RWPE2 (cell line): ENCODE results near the gene CCAR1.
"Not testable (repeated sequence)": the region's sequence is repeated elsewhere in the genome, so short reads cannot be mapped to it uniquely, and the experiment has no call there.

Experiments used
- ATAC-seq: fragments of 200-7000 bp; cut with Tn5 transposase; 3 replicates; pipeline ENCODE4 v1.9.1; 2021; ENCODE audit warnings: low read depth
- DNase-seq: peaks from one replicate; pipeline ENCODE4 v3.0.0-alpha.2; 2020; ENCODE audit warnings: low spot score
- H3K27ac ChIP-seq: fragments of 450-650 bp; 2 replicates; pipeline ENCODE4 v1.5.1; 2017; ENCODE audit warnings: mild to moderate bottlenecking; ENCODE audit not compliant: poor library complexity, severe bottlenecking
- H3K27me3 ChIP-seq: fragments of 250-450 bp; sonication (Bioruptor Pico); 2 replicates; pipeline ENCODE4 v1.5.1; 2021; ENCODE audit warnings: mild to moderate bottlenecking, moderate library complexity; ENCODE audit not compliant: insufficient read depth, poor library complexity, severe bottlenecking
- H3K36me3 ChIP-seq: fragments of 250-450 bp; sonication (Bioruptor Pico); 2 replicates; pipeline ENCODE4 v1.5.1; 2020; ENCODE audit warnings: low read depth, mild to moderate bottlenecking, moderate library complexity
- H3K4me1 ChIP-seq: fragments of 250-450 bp; sonication (Bioruptor Pico); 2 replicates; pipeline ENCODE4 v1.5.1; 2021; ENCODE audit warnings: mild to moderate bottlenecking, moderate library complexity; ENCODE audit not compliant: insufficient read depth, poor library complexity, severe bottlenecking
- H3K4me3 ChIP-seq: fragments of 250-450 bp; sonication (Bioruptor Pico); 2 replicates; pipeline ENCODE4 v1.5.1; 2021; ENCODE audit warnings: mild to moderate bottlenecking, moderate library complexity; ENCODE audit not compliant: severe bottlenecking
- H3K9me3 ChIP-seq: fragments of 250-450 bp; sonication (Bioruptor Pico); 2 replicates; pipeline ENCODE4 v1.5.1; 2021; ENCODE audit warnings: mild to moderate bottlenecking, moderate library complexity; ENCODE audit not compliant: severe bottlenecking
- CTCF ChIP-seq: fragments of 450-650 bp; IDR thresholded peaks from one replicate; pipeline ENCODE4 v1.5.1; 2017; ENCODE audit warnings: mild to moderate bottlenecking, moderate library complexity; ENCODE audit not compliant: poor library complexity, severe bottlenecking

The CCAR1 gene

GRCh38 chr10:68759967-68760366 is 38.9 kb downstream of the CCAR1 start:
- Histone ChIP-seq H3K9me3 (no peaks in the 10 kb centered on the region), H3K36me3 (peaks cover 97% of the 10 kb centered on the region), H3K4me3 (no peak overlapping the region)

GRCh38 chr10:68767407-68767806 is 46.4 kb downstream of the CCAR1 start:
- H3K27ac ChIP-seq, H3K9me3 ChIP-seq, H3K27me3 ChIP-seq, ATAC-seq, H3K4me3 ChIP-seq, H3K4me1 ChIP-seq, DNase-seq: not testable (repeated sequence)
- H3K36me3 ChIP-seq = peaks cover 98% of the 10 kb centered on the region

More at GRCh38 chr10:68759967-68760366, 38.9 kb downstream of the CCAR1 start:
- no peaks in the 10 kb centered on the region for H3K27me3 ChIP-seq
- TF ChIP-seq CTCF = no peak
- no peak for DNase-seq
- no peaks in the 10 kb centered on the region for H3K4me1 ChIP-seq
- no peak for ATAC-seq
- no peak overlapping the region for H3K27ac ChIP-seq

- DNase-seq (no peak), ATAC-seq (no peak)
- Histone ChIP-seq H3K4me3 (no peak overlapping the region), H3K27me3 (no peaks in the 10 kb centered on the region), H3K36me3 (peaks cover 86% of the 10 kb centered on the region), H3K4me1 (no peaks in the 10 kb centered on the region), H3K9me3 (no peaks in the 10 kb centered on the region), H3K27ac (no peak overlapping the region)
- no peak for TF ChIP-seq CTCF
Observed at GRCh38 chr10:68781613-68782574, 60.9 kb downstream of the CCAR1 start.

GRCh38 chr10:68784476-68784875 is 63.4 kb downstream of the CCAR1 start:
- DNase-seq (no peak), ATAC-seq (no peak)
- no peak overlapping the region for H3K27ac ChIP-seq
- no peaks in the 10 kb centered on the region for H3K4me1 ChIP-seq
- no peaks in the 10 kb centered on the region for H3K9me3 ChIP-seq
- H3K36me3 ChIP-seq = peaks cover 87% of the 10 kb centered on the region
- no peak overlapping the region for H3K4me3 ChIP-seq
- H3K27me3 ChIP-seq = no peaks in the 10 kb centered on the region
- no peak for TF ChIP-seq CTCF

DNA sequence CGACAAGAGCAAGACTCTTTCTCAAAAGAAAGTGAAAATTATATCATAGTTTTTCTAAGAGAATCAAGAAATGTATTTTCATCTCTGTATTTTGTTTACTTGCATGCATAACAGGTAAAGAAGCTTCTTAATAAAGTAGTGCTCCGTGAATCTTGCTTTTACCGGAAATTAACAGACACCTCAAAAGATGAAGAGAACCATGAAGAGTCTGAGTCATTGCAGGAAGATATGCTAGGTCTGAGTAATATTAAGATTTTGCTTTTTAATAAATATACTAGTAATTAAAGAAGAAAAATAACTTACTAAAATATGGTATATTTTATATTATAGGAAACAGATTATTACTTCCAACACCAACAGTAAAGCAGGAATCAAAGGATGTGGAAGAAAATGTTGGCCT is 66.8 kb downstream of the CCAR1 start:
- no peak for DNase-seq
- no peak for ATAC-seq
- Histone ChIP-seq H3K36me3 (peaks cover 88% of the 10 kb centered on the region), H3K9me3 (no peaks in the 10 kb centered on the region), H3K4me1 (no peaks in the 10 kb centered on the region), H3K27ac (no peak overlapping the region), H3K27me3 (no peaks in the 10 kb centered on the region), H3K4me3 (no peak overlapping the region)
- no peak for TF ChIP-seq CTCF
